ENCODE measurements around the gene MAGEA3. TPM values are rescaled to one million over a fixed set of nuclear protein-coding genes. Genes with fewer than 3 reads are reported as not detected.
"Not testable (repeated sequence)": the region's sequence is repeated elsewhere in the genome, so short reads cannot be mapped to it uniquely, and the experiment has no call there.

Gene MAGEA3
- polyA plus RNA-seq, 3 donors, result not detected

DNA sequence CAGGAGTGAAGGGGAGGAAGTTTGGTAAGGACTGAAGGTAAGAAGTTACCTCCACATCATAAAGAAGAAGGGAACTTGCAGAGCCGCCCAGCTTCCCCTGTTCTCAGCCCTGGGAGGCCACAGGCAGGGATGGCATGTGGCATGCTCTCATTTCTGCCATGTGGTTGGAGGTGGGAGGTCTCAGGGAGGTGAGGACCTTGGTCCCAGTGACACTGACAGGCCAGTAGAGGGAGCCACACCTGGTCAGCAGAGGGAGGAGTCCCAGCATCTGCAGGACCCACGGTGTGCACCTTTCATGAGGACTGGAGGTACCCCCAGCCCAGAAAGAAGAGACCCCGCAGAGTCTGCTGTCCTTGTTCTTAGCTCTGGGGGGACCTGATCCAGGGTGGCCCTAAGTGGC is 17.6 kb upstream of the MAGEA3 start:
- H3K27ac ChIP-seq (ENCODE audit: low read depth in 1 of 2, low read length in 2 of 2); H3K27ac Mint-ChIP-seq; H3K79me2 ChIP-seq (ENCODE audit: insufficient read depth, low read length); H3K9ac ChIP-seq (ENCODE audit: insufficient read depth, low read length, poor library complexity, severe bottlenecking); intact Hi-C loops (cut with micrococcal nuclease); H3K36me3 ChIP-seq (replicated peaks in 1 of 2; ENCODE audit: control insufficient read depth in 1 of 2, insufficient read depth in 2 of 2, low read length in 2 of 2); DNase-seq; H3K4me1 ChIP-seq (ENCODE audit: control insufficient read depth in 1 of 2, insufficient read depth in 2 of 2, low read length in 2 of 2); H3K4me1 Mint-ChIP-seq; H3K4me3 Mint-ChIP-seq; H2AFZ ChIP-seq (ENCODE audit: insufficient read depth, low read depth, low read length, poor library complexity, severe bottlenecking); H3K4me2 ChIP-seq (replicated peaks; ENCODE audit: extremely low read depth, low read length, poor library complexity, severe bottlenecking); H3K9me3 Mint-ChIP-seq; H3K9me3 ChIP-seq (replicated peaks in 1 of 2; ENCODE audit: control insufficient read depth in 1 of 2, insufficient read depth in 1 of 2, low read length in 2 of 2); H3K36me3 Mint-ChIP-seq; H4K20me1 ChIP-seq (ENCODE audit: insufficient read depth, low read length); H3K27me3 Mint-ChIP-seq (ENCODE audit: low read depth in 3 of 3); H3K4me3 ChIP-seq (replicated peaks in 1 of 3; ENCODE audit: low read depth in 2 of 3, low read length in 3 of 3); H3K27me3 ChIP-seq (ENCODE audit: control insufficient read depth in 2 of 2, insufficient read depth in 2 of 2, low read length in 2 of 2): not testable (repeated sequence)
- no CpG with 5 or more reads among the region's 3 CpGs for WGBS (ENCODE audit: insufficient coverage)

DNA sequence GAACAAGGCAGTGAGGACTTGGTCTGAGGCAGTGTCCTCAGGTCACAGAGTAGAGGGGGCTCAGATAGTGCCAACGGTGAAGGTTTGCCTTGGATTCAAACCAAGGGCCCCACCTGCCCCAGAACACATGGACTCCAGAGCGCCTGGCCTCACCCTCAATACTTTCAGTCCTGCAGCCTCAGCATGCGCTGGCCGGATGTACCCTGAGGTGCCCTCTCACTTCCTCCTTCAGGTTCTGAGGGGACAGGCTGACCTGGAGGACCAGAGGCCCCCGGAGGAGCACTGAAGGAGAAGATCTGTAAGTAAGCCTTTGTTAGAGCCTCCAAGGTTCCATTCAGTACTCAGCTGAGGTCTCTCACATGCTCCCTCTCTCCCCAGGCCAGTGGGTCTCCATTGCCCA is 1.8 kb downstream of the MAGEA3 start:
- intact Hi-C loops (cut with micrococcal nuclease); H4K20me1 ChIP-seq (ENCODE audit: insufficient read depth, low read length); H3K27me3 ChIP-seq (ENCODE audit: control insufficient read depth in 2 of 2, insufficient read depth in 2 of 2, low read length in 2 of 2); H3K9me3 Mint-ChIP-seq; H3K4me3 Mint-ChIP-seq; H3K9ac ChIP-seq (ENCODE audit: insufficient read depth, low read length, poor library complexity, severe bottlenecking); H3K79me2 ChIP-seq (ENCODE audit: insufficient read depth, low read length); DNase-seq; H3K4me1 ChIP-seq (ENCODE audit: control insufficient read depth in 1 of 2, insufficient read depth in 2 of 2, low read length in 2 of 2); H3K36me3 Mint-ChIP-seq; H3K4me1 Mint-ChIP-seq; H3K4me3 ChIP-seq (replicated peaks in 1 of 3; ENCODE audit: low read depth in 2 of 3, low read length in 3 of 3); H3K27ac ChIP-seq (ENCODE audit: low read depth in 1 of 2, low read length in 2 of 2); H2AFZ ChIP-seq (ENCODE audit: insufficient read depth, low read depth, low read length, poor library complexity, severe bottlenecking); H3K27ac Mint-ChIP-seq; H3K36me3 ChIP-seq (replicated peaks in 1 of 2; ENCODE audit: control insufficient read depth in 1 of 2, insufficient read depth in 2 of 2, low read length in 2 of 2); H3K27me3 Mint-ChIP-seq (ENCODE audit: low read depth in 3 of 3); H3K4me2 ChIP-seq (replicated peaks; ENCODE audit: extremely low read depth, low read length, poor library complexity, severe bottlenecking); H3K9me3 ChIP-seq (replicated peaks in 1 of 2; ENCODE audit: control insufficient read depth in 1 of 2, insufficient read depth in 1 of 2, low read length in 2 of 2): not testable (repeated sequence)
- no CpG with 5 or more reads among the region's 5 CpGs for WGBS (ENCODE audit: insufficient coverage)

DNA sequence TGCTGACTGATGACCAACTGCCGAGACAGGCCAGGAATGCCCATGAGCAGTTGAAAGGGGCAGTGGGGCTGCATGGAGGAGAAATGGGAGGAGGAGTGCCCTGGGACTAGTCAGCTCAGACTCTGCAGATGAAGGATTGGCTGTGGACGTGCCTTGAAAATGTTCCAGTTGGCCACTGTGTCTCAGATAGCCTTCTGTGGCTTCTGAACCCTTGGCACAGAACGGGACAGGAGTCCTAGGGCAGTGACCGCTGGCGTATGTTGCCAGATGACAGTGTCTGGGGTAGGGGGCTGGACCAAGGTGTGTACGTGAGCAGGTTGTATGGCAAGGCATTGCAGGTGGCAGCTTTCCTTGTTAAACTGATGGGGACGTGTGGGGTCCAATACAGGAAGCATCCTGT is 7.9 kb downstream of the MAGEA3 start:
- H3K4me3 ChIP-seq (replicated peaks in 1 of 3; ENCODE audit: low read depth in 2 of 3, low read length in 3 of 3); H3K9ac ChIP-seq (ENCODE audit: insufficient read depth, low read length, poor library complexity, severe bottlenecking); H3K4me1 Mint-ChIP-seq; H4K20me1 ChIP-seq (ENCODE audit: insufficient read depth, low read length); H3K27me3 Mint-ChIP-seq (ENCODE audit: low read depth in 3 of 3); H3K36me3 ChIP-seq (replicated peaks in 1 of 2; ENCODE audit: control insufficient read depth in 1 of 2, insufficient read depth in 2 of 2, low read length in 2 of 2); H2AFZ ChIP-seq (ENCODE audit: insufficient read depth, low read depth, low read length, poor library complexity, severe bottlenecking); H3K9me3 ChIP-seq (replicated peaks in 1 of 2; ENCODE audit: control insufficient read depth in 1 of 2, insufficient read depth in 1 of 2, low read length in 2 of 2); H3K27ac ChIP-seq (ENCODE audit: low read depth in 1 of 2, low read length in 2 of 2); H3K4me3 Mint-ChIP-seq; H3K27ac Mint-ChIP-seq; intact Hi-C loops (cut with micrococcal nuclease); DNase-seq; H3K9me3 Mint-ChIP-seq; H3K36me3 Mint-ChIP-seq; H3K4me1 ChIP-seq (ENCODE audit: control insufficient read depth in 1 of 2, insufficient read depth in 2 of 2, low read length in 2 of 2); H3K4me2 ChIP-seq (replicated peaks; ENCODE audit: extremely low read depth, low read length, poor library complexity, severe bottlenecking); H3K27me3 ChIP-seq (ENCODE audit: control insufficient read depth in 2 of 2, insufficient read depth in 2 of 2, low read length in 2 of 2); H3K79me2 ChIP-seq (ENCODE audit: insufficient read depth, low read length): not testable (repeated sequence)
- WGBS (ENCODE audit: insufficient coverage), result no CpG with 5 or more reads among the region's 7 CpGs

DNA sequence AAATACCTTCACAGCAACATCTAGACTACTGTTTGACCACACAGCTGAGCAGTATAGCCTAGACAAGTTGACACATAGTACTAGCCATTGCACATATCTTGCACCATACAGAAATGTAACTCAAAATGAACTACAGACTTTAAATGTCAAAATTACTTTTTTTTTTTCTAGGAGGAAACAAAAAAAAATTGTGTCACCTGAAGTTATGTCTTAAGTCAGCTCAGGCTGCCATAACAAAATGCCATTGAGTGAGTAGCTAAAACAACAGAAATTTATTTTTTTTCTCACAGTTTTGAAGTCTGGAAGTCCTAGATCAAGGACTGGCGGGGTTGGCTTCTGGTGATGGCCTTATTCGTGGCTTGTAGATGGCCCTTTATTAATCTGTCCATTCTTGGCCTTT is 10.6 kb downstream of the MAGEA3 start, which contains the start of gene CSAG2:
CSAG2 (minus strand) TSS at position 101 of the 400 bp plus-strand sequence. CDS start 161 bp downstream, outside the sequence.
- H3K4me1 ChIP-seq (ENCODE audit: control insufficient read depth in 1 of 2, insufficient read depth in 2 of 2, low read length in 2 of 2); H3K9me3 ChIP-seq (replicated peaks in 1 of 2; ENCODE audit: control insufficient read depth in 1 of 2, insufficient read depth in 1 of 2, low read length in 2 of 2); DNase-seq; H3K27me3 Mint-ChIP-seq (ENCODE audit: low read depth in 3 of 3); H3K79me2 ChIP-seq (ENCODE audit: insufficient read depth, low read length); H3K4me3 Mint-ChIP-seq; H3K4me3 ChIP-seq (replicated peaks in 1 of 3; ENCODE audit: low read depth in 2 of 3, low read length in 3 of 3); H3K4me1 Mint-ChIP-seq; H2AFZ ChIP-seq (ENCODE audit: insufficient read depth, low read depth, low read length, poor library complexity, severe bottlenecking); H3K27ac Mint-ChIP-seq; H3K9me3 Mint-ChIP-seq; H3K4me2 ChIP-seq (replicated peaks; ENCODE audit: extremely low read depth, low read length, poor library complexity, severe bottlenecking); H3K27me3 ChIP-seq (ENCODE audit: control insufficient read depth in 2 of 2, insufficient read depth in 2 of 2, low read length in 2 of 2); H3K36me3 Mint-ChIP-seq; H3K9ac ChIP-seq (ENCODE audit: insufficient read depth, low read length, poor library complexity, severe bottlenecking); H3K27ac ChIP-seq (ENCODE audit: low read depth in 1 of 2, low read length in 2 of 2); H4K20me1 ChIP-seq (ENCODE audit: insufficient read depth, low read length); intact Hi-C loops (cut with micrococcal nuclease); H3K36me3 ChIP-seq (replicated peaks in 1 of 2; ENCODE audit: control insufficient read depth in 1 of 2, insufficient read depth in 2 of 2, low read length in 2 of 2): not testable (repeated sequence)
- WGBS (ENCODE audit: insufficient coverage), result no CpG with 5 or more reads among the region's 2 CpGs

All from CD14-positive monocyte (primary cell).